OCI-LY3 (cell line): Measurements from ENCODE around the gene DNMBP.

ENCODE experiments used
- EZH2phosphoT487 ChIP-seq: fragments of 200-600 bp; shearing (Covaris generic); IDR thresholded peaks from 2 replicates; pipeline ENCODE4 v1.6.1; 2018; ENCODE audit warnings: antibody characterized with exemption, mixed run types, low read depth
- TF ChIP-seq, protein P1 (sequence below): fragments of 200-600, 300-600 bp; sonication (generic); IDR thresholded peaks from 2 replicates; pipeline ENCODE4 v1.5.1; 2014; ENCODE audit warnings: antibody characterized with exemption, low read length, low read depth

GRCh38 chr10:99895867-99896266 is 113.9 kb downstream of the DNMBP start:
- no peak for TF ChIP-seq EZH2phosphoT487
- TF ChIP-seq, protein P1, sequence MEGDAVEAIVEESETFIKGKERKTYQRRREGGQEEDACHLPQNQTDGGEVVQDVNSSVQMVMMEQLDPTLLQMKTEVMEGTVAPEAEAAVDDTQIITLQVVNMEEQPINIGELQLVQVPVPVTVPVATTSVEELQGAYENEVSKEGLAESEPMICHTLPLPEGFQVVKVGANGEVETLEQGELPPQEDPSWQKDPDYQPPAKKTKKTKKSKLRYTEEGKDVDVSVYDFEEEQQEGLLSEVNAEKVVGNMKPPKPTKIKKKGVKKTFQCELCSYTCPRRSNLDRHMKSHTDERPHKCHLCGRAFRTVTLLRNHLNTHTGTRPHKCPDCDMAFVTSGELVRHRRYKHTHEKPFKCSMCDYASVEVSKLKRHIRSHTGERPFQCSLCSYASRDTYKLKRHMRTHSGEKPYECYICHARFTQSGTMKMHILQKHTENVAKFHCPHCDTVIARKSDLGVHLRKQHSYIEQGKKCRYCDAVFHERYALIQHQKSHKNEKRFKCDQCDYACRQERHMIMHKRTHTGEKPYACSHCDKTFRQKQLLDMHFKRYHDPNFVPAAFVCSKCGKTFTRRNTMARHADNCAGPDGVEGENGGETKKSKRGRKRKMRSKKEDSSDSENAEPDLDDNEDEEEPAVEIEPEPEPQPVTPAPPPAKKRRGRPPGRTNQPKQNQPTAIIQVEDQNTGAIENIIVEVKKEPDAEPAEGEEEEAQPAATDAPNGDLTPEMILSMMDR = no peak
